HepG2 (cell line): ENCODE results near the gene ADIPOR2. TPM values are rescaled to one million over a fixed set of nuclear protein-coding genes. Genes with fewer than 3 reads are reported as not detected.

Source experiments
- CERS6 ChIP-seq: sonication (generic); formaldehyde crosslinking; IDR thresholded peaks from 2 replicates; pipeline ENCODE4 v1.5.0; 2020; ENCODE audit warnings: missing genetic modification reagents
- DR1 ChIP-seq: sonication (generic); formaldehyde crosslinking; IDR thresholded peaks from 2 replicates; pipeline ENCODE4 v1.8.0; 2021; ENCODE audit warnings: mild to moderate bottlenecking, missing genetic modification reagents, inconsistent platforms
- FIP1L1 ChIP-seq: fragments of 200-400 bp; formaldehyde crosslinking; IDR thresholded peaks from 2 replicates; pipeline ENCODE4 v1.6.1; 2018; ENCODE audit warnings: low read depth, mild to moderate bottlenecking, low read length, moderate library complexity, borderline replicate concordance; ENCODE audit not compliant: insufficient read depth
- ISX ChIP-seq: sonication (generic); formaldehyde crosslinking; conservative IDR thresholded peaks from 2 replicates; pipeline ENCODE4 v1.5.0; 2020; ENCODE audit warnings: missing genetic modification reagents
- KLF6 ChIP-seq: IDR thresholded peaks from 2 replicates; pipeline ENCODE4 v1.8.0; 2016; ENCODE audit warnings: missing biosample characterization, missing genetic modification reagents
- KMT2B ChIP-seq: IDR thresholded peaks from 2 replicates; pipeline ENCODE4 v1.6.1; 2016; ENCODE audit warnings: missing genetic modification reagents, missing compliant biosample characterization
- MATR3 ChIP-seq: sonication (generic); formaldehyde crosslinking; IDR thresholded peaks from 2 replicates; pipeline ENCODE4 v1.4.0; 2020; ENCODE audit warnings: missing genetic modification reagents
- MZF1 ChIP-seq: sonication (generic); formaldehyde crosslinking; IDR thresholded peaks from 2 replicates; pipeline ENCODE4 v1.8.1; 2023; ENCODE audit warnings: mild to moderate bottlenecking, missing genetic modification reagents, borderline replicate concordance
- NFATC3 ChIP-seq: sonication (generic); formaldehyde crosslinking; IDR thresholded peaks from 2 replicates; pipeline ENCODE4 v1.5.1; 2020; ENCODE audit warnings: mild to moderate bottlenecking, missing genetic modification reagents
- PATZ1 ChIP-seq: sonication (generic); formaldehyde crosslinking; IDR thresholded peaks from 2 replicates; pipeline ENCODE4 v1.4.0; 2020; ENCODE audit warnings: missing genetic modification reagents
- RFXAP ChIP-seq: sonication (generic); formaldehyde crosslinking; IDR thresholded peaks from 2 replicates; pipeline ENCODE4 v1.4.0; 2020; ENCODE audit warnings: missing genetic modification reagents, borderline replicate concordance
- ZBTB21 ChIP-seq: sonication (generic); formaldehyde crosslinking; IDR thresholded peaks from 2 replicates; pipeline ENCODE4 v1.4.0; 2020; ENCODE audit warnings: missing genetic modification reagents
- ZFP1 ChIP-seq: IDR thresholded peaks from 2 replicates; pipeline ENCODE4 v1.6.1; 2016
- ZNF383 ChIP-seq: sonication (generic); formaldehyde crosslinking; IDR thresholded peaks from 2 replicates; pipeline ENCODE4 v1.4.0; 2020; ENCODE audit warnings: missing genetic modification reagents, mild to moderate bottlenecking, borderline replicate concordance
- ZNF496 ChIP-seq: sonication (generic); formaldehyde crosslinking; IDR thresholded peaks from 2 replicates; pipeline ENCODE4 v1.8.1; 2023; ENCODE audit warnings: mild to moderate bottlenecking, moderate library complexity, missing genetic modification reagents; ENCODE audit not compliant: insufficient replicate concordance
- ZNF556 ChIP-seq: sonication (generic); formaldehyde crosslinking; IDR thresholded peaks from 2 replicates; pipeline ENCODE4 v1.4.0; 2020; ENCODE audit warnings: mild to moderate bottlenecking, missing genetic modification reagents, borderline replicate concordance
- ZNF577 ChIP-seq: sonication (generic); formaldehyde crosslinking; IDR thresholded peaks from 2 replicates; pipeline ENCODE4 v1.4.0; 2020; ENCODE audit warnings: mild to moderate bottlenecking, low read depth, missing genetic modification reagents, borderline replicate concordance
- ZNF878 ChIP-seq: sonication (generic); formaldehyde crosslinking; IDR thresholded peaks from 2 replicates; pipeline ENCODE4 v1.8.1; 2023; ENCODE audit warnings: mild to moderate bottlenecking, missing genetic modification reagents, moderate library complexity
- ZXDC ChIP-seq: sonication (generic); formaldehyde crosslinking; IDR thresholded peaks from 2 replicates; pipeline ENCODE4 v1.5.0; 2020; ENCODE audit warnings: mild to moderate bottlenecking, missing genetic modification reagents
- polyA plus RNA-seq, 8 experiments: library from polyadenylated mRNA; depleted of rRNA in 3 of 8; stranded (reverse) in 7 of 8; unstranded in 1 of 8; fragments of >200 nt; fragmentation: Illumina TruSeq in 4 of 8; extraction: Trizol in 4 of 8; gene quantifications; 2 replicates each; pipeline versions ENCODE4 v1.2.1 to v1.2.3, GENCODE V29; 2011 to 2016; ENCODE audit warnings: low read depth in 4 of 8, missing spikeins in 1 of 8, mixed read lengths in 1 of 8; ENCODE audit not compliant: insufficient read depth in 1 of 8
- total RNA-seq, 5 experiments: library from RNA; depleted of rRNA; stranded (reverse); fragments of >200 nt; fragmentation: Illumina TruSeq; extraction: Trizol; gene quantifications; 2 replicates each; pipeline ENCODE4 v1.2.3, GENCODE V29; 2016; ENCODE audit warnings: low read depth in 1 of 5
- TF ChIP-seq, protein P1 (sequence below): sonication (generic); formaldehyde crosslinking; IDR thresholded peaks from 2 replicates; pipeline ENCODE4 v1.4.0; 2020; ENCODE audit warnings: mild to moderate bottlenecking, missing genetic modification reagents
- TF ChIP-seq, protein P2 (sequence below): IDR thresholded peaks from 2 replicates; pipeline ENCODE4 v1.6.1; 2016
- TF ChIP-seq, protein P3 (sequence below): sonication (generic); formaldehyde crosslinking; IDR thresholded peaks from 2 replicates; pipeline ENCODE4 v1.4.0; 2020; ENCODE audit warnings: mild to moderate bottlenecking, low read depth, missing genetic modification reagents

ADIPOR2 gene
- total and polyA plus RNA-seq, 2 of the 13 experiments (the other 11 are each of a cell fraction or from before 2014, with no cell fraction given), result 35.2 to 52.2 TPM

- TF ChIP-seq, protein P1, sequence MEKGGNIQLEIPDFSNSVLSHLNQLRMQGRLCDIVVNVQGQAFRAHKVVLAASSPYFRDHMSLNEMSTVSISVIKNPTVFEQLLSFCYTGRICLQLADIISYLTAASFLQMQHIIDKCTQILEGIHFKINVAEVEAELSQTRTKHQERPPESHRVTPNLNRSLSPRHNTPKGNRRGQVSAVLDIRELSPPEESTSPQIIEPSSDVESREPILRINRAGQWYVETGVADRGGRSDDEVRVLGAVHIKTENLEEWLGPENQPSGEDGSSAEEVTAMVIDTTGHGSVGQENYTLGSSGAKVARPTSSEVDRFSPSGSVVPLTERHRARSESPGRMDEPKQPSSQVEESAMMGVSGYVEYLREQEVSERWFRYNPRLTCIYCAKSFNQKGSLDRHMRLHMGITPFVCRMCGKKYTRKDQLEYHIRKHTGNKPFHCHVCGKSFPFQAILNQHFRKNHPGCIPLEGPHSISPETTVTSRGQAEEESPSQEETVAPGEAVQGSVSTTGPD (CRISPR knock-in tag), result no peak
- TF ChIP-seq KMT2B (CRISPR knock-in tag) (peak; percentile 94), FIP1L1 (no peak), ISX (CRISPR knock-in tag) (no peak), MZF1 (no peak), ZFP1 (CRISPR knock-in tag) (no peak), DR1 (CRISPR knock-in tag) (peak; percentile 26; the same call in 1 of the 2 replicates), ZNF496 (CRISPR knock-in tag) (no peak), RFXAP (CRISPR knock-in tag) (peak; percentile 91; the same call in 1 of the 2 replicates), ZNF556 (no peak), ZNF383 (CRISPR knock-in tag) (no peak), ZXDC (CRISPR knock-in tag) (no peak), ZBTB21 (CRISPR knock-in tag) (no peak), ZNF878 (peak; percentile 25; the same call in 1 of the 2 replicates), NFATC3 (no peak), MATR3 (CRISPR knock-in tag) (no peak), PATZ1 (CRISPR knock-in tag) (0 out of 2 replicates have a peak, but pooled peaks have one; percentile 26), KLF6 (peak; percentile 81), CERS6 (CRISPR knock-in tag) (no peak), ZNF577 (CRISPR knock-in tag) (no peak)
- TF ChIP-seq, protein P2, sequence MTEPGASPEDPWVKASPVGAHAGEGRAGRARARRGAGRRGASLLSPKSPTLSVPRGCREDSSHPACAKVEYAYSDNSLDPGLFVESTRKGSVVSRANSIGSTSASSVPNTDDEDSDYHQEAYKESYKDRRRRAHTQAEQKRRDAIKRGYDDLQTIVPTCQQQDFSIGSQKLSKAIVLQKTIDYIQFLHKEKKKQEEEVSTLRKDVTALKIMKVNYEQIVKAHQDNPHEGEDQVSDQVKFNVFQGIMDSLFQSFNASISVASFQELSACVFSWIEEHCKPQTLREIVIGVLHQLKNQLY, result peak; percentile 50; the same call in 1 of the 2 replicates
- TF ChIP-seq, protein P3, sequence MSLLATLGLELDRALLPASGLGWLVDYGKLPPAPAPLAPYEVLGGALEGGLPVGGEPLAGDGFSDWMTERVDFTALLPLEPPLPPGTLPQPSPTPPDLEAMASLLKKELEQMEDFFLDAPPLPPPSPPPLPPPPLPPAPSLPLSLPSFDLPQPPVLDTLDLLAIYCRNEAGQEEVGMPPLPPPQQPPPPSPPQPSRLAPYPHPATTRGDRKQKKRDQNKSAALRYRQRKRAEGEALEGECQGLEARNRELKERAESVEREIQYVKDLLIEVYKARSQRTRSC (CRISPR knock-in tag), result no peak
These were observed at the start of gene ADIPOR2 (continued) for GRCh38 chr12:1690578-1691122.
